Activated T-cell treated with anti-CD3 and anti-CD28 coated beads for 1 hour (primary cell): ENCODE data around the gene FRAS1.
"Not testable (repeated sequence)": the region's sequence is repeated elsewhere in the genome, so short reads cannot be mapped to it uniquely, and the experiment has no call there.

Experiments
- DNase-seq: peaks from one replicate; pipeline ENCODE4 v3.0.0-alpha.2; 2020; ENCODE audit warnings: low read depth

Gene FRAS1

GRCh38 chr4:78213218-78213617 lies 156.1 kb downstream of the FRAS1 start:
- no peak for DNase-seq

GRCh38 chr4:78214078-78214477 lies 157.0 kb downstream of the FRAS1 start:
- no peak for DNase-seq

GRCh38 chr4:78217557-78217956 lies 160.4 kb downstream of the FRAS1 start:
- no peak for DNase-seq

DNA sequence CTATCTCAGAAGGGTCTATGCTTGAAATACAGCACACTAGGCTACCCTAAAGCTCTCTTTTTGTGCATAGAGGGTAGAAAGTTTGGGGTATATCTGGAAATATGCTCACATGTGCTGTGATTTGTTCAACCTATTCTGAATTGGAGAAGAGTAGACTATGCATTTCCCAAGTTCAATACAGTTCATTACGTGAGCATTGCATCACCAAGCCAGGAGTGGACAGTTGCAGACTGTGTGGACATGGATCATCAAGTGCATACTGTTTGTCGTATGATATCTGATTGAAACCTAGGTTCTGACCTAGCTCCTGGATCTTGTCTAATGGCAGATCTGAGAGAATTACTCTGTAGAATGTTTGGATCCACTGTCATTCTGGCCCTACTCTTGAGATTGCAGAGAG lies 161.1 kb downstream of the FRAS1 start:
- DNase-seq = no peak

- DNase-seq = no peak
These were observed 162.7 kb downstream of the FRAS1 start for GRCh38 chr4:78219825-78220224.

- DNase-seq = no peak
These were observed 163.2 kb downstream of the FRAS1 start for GRCh38 chr4:78220283-78220682.

DNA sequence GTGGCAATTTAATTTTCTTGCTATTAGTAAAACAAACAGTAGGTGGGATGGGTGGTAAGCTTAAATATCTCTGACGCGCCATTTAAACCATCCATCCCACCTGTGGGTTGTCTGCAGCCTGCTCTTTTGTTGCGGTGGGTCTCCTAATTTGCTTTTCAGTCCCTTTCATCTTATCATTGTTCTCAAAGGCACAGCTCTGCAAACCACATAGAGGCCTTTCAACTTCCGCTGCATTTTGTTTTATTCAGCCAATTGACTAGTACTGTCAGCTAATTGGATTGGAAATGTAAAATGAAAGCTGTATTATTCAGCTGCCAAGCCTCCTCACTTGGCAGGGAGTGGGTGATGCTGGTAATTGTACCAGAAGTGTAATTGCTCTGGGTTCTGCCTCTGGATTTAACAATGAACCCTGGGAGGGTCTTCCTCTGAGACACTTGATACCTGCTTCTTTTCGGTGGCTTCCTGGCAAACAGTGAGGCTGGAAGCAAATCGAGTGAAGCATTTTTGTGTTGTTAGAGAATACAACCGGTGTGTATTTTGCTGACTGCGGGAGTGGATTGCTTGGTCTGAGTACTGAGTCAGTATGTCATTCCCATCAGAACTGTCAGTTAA lies 165.6 kb downstream of the FRAS1 start:
- no peak for DNase-seq

GRCh38 chr4:78225236-78225635 lies 168.1 kb downstream of the FRAS1 start:
- no peak for DNase-seq

- no peak for DNase-seq
These were observed 169.2 kb downstream of the FRAS1 start for GRCh38 chr4:78226279-78226678.

GRCh38 chr4:78227411-78228057 lies 170.4 kb downstream of the FRAS1 start:
- DNase-seq = no peak

- no peak for DNase-seq
These were observed 178.7 kb downstream of the FRAS1 start for GRCh38 chr4:78235800-78236199.

DNA sequence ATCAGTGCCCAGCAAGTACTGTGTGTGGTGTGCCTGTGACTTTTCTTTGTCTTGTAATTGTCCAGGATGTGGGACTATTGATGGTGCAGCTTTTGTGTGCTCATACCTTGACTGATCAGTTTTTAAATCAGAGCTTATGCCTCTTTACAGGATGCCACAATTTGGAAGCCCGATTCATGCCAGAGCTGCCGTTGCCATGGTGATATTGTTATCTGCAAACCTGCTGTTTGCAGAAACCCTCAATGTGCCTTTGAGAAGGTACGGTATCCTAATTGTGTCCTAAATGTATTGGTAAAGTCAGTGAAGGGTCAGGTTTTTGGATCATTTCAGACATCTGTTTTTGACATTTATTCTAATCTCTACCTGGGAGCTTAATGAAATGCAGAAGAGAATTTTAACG lies 180.2 kb downstream of the FRAS1 start:
- DNase-seq = no peak

DNA sequence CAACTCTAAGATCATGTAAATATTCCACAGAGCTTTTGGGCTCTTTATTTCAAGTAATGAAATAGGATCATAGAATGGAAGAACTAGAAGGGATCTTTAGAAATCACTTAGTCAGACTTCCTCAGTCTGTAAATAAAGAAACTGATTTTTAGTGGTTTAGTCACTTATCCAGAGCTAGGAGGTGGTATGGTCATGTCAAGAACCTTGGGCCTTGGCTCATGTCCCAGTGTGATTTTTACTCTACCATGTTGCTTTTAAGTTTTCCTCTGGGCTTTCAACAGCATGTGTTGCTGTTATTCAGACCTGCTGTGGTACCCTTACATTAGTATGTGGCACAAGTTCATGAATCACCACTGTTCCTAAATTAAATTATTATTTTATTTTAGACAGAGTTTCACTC lies 184.9 kb downstream of the FRAS1 start:
- DNase-seq = no peak

GRCh38 chr4:78244705-78245485 lies 187.8 kb downstream of the FRAS1 start:
- DNase-seq = no peak

GRCh38 chr4:78247536-78248285 lies 190.6 kb downstream of the FRAS1 start:
- DNase-seq = no peak

- DNase-seq = no peak
These were observed 193.4 kb downstream of the FRAS1 start for GRCh38 chr4:78250500-78250899.

DNA sequence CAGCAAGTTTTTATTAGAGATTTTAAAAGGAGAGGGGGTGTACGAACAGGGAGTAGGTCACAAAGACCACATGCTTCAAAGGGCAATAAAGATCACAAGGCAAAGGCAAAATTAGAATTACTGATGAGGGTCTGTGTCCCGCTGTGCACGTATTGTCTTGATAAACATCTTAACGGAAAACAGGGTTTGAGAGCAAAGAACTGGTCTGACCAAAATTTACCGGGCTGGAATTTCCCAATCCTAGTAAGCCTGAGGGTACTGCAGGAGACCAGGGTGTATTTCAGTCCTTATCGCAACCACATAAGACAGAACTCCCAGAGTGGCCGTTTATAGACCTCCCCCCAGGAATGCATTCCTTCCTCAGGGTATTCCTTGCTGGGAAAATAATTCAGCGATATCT lies 195.7 kb downstream of the FRAS1 start:
- not testable (repeated sequence) for DNase-seq

GRCh38 chr4:78254893-78255292 lies 197.8 kb downstream of the FRAS1 start:
- DNase-seq = no peak

GRCh38 chr4:78265006-78265405 lies 207.9 kb downstream of the FRAS1 start:
- DNase-seq = no peak

DNA sequence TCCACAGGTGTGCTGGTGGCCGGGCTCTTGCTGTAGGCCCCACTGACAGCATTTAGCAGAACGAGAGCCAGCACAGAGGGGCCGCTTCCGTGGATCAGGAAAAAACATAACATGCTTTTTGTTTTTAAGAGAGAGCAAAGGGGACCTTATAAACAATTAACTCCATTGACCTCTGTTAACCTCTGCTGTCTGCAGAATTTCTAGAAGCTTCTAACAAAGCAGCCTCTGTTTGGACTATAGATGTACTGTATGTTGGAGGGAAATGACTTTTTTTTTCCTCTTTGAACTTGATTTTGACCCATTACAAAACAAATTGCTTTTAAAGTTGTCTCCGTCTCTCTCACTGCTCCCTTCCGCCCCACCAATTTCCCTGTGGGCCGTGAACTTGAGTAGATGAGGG lies 210.7 kb downstream of the FRAS1 start:
- no peak for DNase-seq

- no peak for DNase-seq
These were observed 211.5 kb downstream of the FRAS1 start for GRCh38 chr4:78268597-78268996.

DNA sequence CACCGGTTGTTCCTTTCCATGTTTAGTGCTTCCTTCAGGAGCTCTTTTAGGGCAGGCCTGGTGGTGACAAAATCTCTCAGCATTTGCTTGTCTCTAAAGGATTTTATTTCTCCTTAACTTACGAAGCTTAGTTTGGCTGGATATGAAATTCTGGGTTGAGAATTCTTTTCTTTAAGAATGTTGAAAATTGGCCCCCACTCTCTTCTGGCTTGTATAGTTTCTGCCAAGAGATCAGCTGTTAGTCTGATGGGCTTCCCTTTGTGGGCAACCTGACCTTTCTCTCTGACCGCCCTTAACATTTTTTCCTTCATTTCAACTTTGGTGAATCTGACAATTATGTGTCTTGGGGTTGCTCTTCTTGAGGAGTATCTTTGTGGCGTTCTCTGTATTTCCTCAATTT lies 218.3 kb downstream of the FRAS1 start:
- not testable (repeated sequence) for DNase-seq

- DNase-seq = no peak
These were observed 229.2 kb downstream of the FRAS1 start for GRCh38 chr4:78286281-78286680.
